ENCODE data around the gene EXOC3. TPM values are rescaled to one million over a fixed set of nuclear protein-coding genes. Genes with fewer than 3 reads are reported as not detected.

Gene EXOC3
- total RNA-seq, 1 donor from 2014 or later = 35.3 TPM

GRCh38 chr5:456351-457194, 13.6 kb downstream of the EXOC3 start:
- DNase-seq (ENCODE audit: low read depth, low spot score) = no peak

- DNase-seq (ENCODE audit: low read depth, low spot score) = no peak
Measured at GRCh38 chr5:457195-457961, 14.4 kb downstream of the EXOC3 start.

- DNase-seq (ENCODE audit: low read depth, low spot score) = no peak
Measured at GRCh38 chr5:458547-459353, 15.8 kb downstream of the EXOC3 start.

- no peak for DNase-seq (ENCODE audit: low read depth, low spot score)
Measured at GRCh38 chr5:459562-460272, 16.7 kb downstream of the EXOC3 start.

GRCh38 chr5:460273-460625, 17.3 kb downstream of the EXOC3 start:
- DNase-seq (ENCODE audit: low read depth, low spot score) = no peak

- DNase-seq (ENCODE audit: low read depth, low spot score) = no peak
Measured at GRCh38 chr5:462051-462481, 19.1 kb downstream of the EXOC3 start.

GRCh38 chr5:463301-463700, 20.3 kb downstream of the EXOC3 start:
- no peak for DNase-seq (ENCODE audit: low read depth, low spot score)

GRCh38 chr5:463952-464351, 21.0 kb downstream of the EXOC3 start:
- DNase-seq (ENCODE audit: low read depth, low spot score) = no peak

- DNase-seq (ENCODE audit: low read depth, low spot score) = no peak
Measured at GRCh38 chr5:464446-464842, 21.5 kb downstream of the EXOC3 start.

- DNase-seq (ENCODE audit: low read depth, low spot score) = no peak
Measured at GRCh38 chr5:464843-465590, 22.0 kb downstream of the EXOC3 start.

GRCh38 chr5:465591-466403, 22.8 kb downstream of the EXOC3 start:
- DNase-seq (ENCODE audit: low read depth, low spot score) = no peak

- DNase-seq (ENCODE audit: low read depth, low spot score) = no peak
Measured at GRCh38 chr5:466661-467310, 23.8 kb downstream of the EXOC3 start.

- no peak for DNase-seq (ENCODE audit: low read depth, low spot score)
Measured at GRCh38 chr5:468401-468800, 25.4 kb downstream of the EXOC3 start.

- DNase-seq (ENCODE audit: low read depth, low spot score) = no peak
Measured at GRCh38 chr5:469752-470483, 26.9 kb downstream of the EXOC3 start.

GRCh38 chr5:470961-471749, 28.2 kb downstream of the EXOC3 start:
- no peak for DNase-seq (ENCODE audit: low read depth, low spot score)

GRCh38 chr5:471750-472058, 28.7 kb downstream of the EXOC3 start:
- DNase-seq (ENCODE audit: low read depth, low spot score) = no peak

- DNase-seq (ENCODE audit: low read depth, low spot score) = no peak
Measured at GRCh38 chr5:472076-472655, 29.2 kb downstream of the EXOC3 start.
